Left ventricle myocardium superior (tissue), 1 donor: ENCODE data around the gene PRG3. TPM values are rescaled to one million over a fixed set of nuclear protein-coding genes. Genes with fewer than 3 reads are reported as not detected.
"Not testable (repeated sequence)": the region's sequence is repeated elsewhere in the genome, so short reads cannot be mapped to it uniquely, and the experiment has no call there.

Source experiments
- ATAC-seq: fragments of 200-7000 bp; cut with Tn5 transposase; one replicate; pipeline ENCODE4 v1.9.1; 2020; ENCODE audit warnings: mild to moderate bottlenecking, moderate library complexity
- DNase-seq: peaks from one replicate; pipeline ENCODE4 v3.0.0-alpha.2; 2020
- intact Hi-C: fragments of 100-400 bp; cut with micrococcal nuclease; formaldehyde crosslinking; loops from one replicate; pipeline ENCODE4 v1.11.0; 2022
- total RNA-seq: library from RNA; stranded (reverse); fragmentation: NEBNext Ultra II Directional; extraction: Animal tissue kit (Norgen Biotek cat#: 25700); gene quantifications from one replicate; pipeline ENCODE4 v1.2.1, GENCODE V29; 2021
- donor health status: DM: no; HTN: yes; CAD: no; lungs with severe emphysema.

PRG3 gene
- total RNA-seq, 1 donor from 2014 or later, result not detected

GRCh38 chr11:57410287-57410686, 29.3 kb upstream of the PRG3 start:
- ATAC-seq (no peak), DNase-seq (no peak)
- intact Hi-C loops, result no loop called here

GRCh38 chr11:57409321-57410100, 28.6 kb upstream of the PRG3 start:
- intact Hi-C loops, result no loop called here

GRCh38 chr11:57408771-57409170, 27.8 kb upstream of the PRG3 start:
- intact Hi-C loops, result no loop called here
- ATAC-seq (no peak), DNase-seq (no peak)

More at GRCh38 chr11:57409321-57410100, 28.6 kb upstream of the PRG3 start:
- ATAC-seq (no peak), DNase-seq (no peak)

- no peak for DNase-seq
These were observed 27.1 kb upstream of the PRG3 start for GRCh38 chr11:57407941-57408475.

GRCh38 chr11:57407010-57407920, 26.3 kb upstream of the PRG3 start:
- peak; percentile 47 for DNase-seq
- ATAC-seq, result peak; percentile 81
- intact Hi-C loops, result no loop called here

More at GRCh38 chr11:57407941-57408475, 27.1 kb upstream of the PRG3 start:
- no peak for ATAC-seq
- intact Hi-C loops, result no loop called here

- intact Hi-C loops, result no loop called here
- DNase-seq (peak; percentile 38), ATAC-seq (peak; percentile 77)
These were observed 25.5 kb upstream of the PRG3 start for GRCh38 chr11:57406337-57406904.

GRCh38 chr11:57405271-57405860, 24.4 kb upstream of the PRG3 start:
- peak; percentile 24 for ATAC-seq
- intact Hi-C loops, result no loop called here
- DNase-seq, result no peak

DNA sequence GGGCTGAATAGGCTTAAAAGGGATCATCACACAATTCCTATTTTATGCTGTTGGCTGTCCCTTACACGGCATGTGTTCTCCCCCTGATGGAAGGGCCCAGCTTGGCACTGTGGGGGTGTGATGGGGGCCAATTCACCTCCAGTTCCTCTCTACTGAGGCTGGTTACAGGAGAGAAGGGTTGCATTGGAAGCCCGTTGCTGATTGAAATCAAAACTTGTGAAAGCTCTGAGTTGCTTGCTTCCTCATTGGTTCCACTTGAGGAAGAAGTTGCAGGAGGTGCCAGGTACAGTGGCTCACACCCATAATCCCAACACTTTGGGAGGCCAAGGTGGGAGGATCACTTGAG, 22.8 kb upstream of the PRG3 start:
- no peak for ATAC-seq
- intact Hi-C loops, result no loop called here
- no peak for DNase-seq

DNA sequence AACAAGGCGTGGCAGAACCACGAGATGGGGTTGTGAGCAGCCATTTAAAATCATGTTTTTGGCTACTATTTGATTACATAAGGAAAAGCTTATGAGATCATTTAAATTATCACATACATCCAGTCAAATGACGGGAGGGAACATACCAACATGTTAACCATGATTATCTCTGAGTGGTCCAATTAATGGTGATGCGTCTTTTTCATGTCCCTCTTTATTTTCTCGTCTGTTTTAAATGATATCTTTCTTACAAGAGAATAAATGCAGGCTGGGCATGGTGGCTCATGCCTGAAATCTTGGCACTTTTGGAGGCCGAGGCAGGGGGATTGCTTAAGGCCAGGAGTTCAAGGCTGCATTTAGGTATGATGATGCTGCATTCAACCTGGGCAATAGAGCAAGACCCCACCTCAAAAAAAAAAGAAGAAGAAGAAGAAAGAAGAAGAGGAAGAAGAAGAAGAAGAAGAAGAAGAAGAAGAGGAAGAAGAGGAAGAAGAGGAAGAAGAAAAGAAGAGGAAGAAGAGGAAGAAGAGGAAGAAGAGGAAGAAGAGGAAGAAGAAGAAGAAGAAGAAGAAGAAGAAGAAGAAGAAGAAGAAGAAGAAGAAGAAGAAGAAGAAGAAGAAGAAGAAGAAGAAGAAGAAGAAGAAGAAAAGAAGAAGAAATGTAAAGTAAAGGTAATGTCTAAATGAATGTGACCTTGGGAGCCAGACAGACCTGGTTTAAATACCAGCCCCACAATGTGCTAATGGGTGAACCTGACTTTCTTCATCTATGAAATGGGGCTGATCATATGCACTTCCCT, 22.3 kb upstream of the PRG3 start:
- DNase-seq, intact Hi-C loops, ATAC-seq: not testable (repeated sequence)

DNA sequence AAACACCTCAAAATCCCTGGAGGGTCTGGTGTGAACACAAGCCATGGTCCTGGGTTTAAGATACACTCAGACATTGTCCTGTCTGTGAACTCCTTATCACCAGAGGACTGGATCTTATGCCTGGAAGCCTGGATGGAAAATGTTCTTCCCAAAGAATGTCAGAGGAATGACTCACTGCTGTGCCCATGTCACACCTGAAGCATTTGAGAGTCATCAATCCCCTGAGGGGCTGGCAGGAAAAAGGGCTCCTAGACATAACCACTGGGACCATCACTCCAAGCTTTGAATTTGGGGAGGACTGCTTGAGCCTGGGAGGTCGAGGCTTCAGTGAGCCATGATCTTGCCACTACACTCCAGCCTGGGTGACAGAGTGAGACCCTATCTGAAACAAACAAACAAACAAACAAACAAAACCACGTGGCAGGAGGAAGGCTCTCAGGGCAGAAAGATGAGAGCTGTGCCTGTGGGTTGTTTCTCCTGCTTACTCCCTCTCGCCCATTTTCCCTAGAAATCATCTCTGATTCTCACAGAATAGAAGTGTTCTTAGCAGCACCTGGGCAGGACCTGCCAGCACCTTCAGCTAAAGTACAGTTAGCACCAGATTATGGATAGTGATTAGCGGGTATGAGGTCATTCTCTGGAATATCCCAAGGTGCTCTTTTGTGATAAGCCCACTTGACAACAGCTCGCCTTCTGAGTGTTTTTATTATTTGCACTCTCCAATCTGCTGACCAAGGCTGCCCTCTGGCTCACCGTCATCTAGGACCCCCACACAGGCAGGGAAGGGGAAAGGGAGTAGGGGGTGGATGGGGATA, 21.4 kb upstream of the PRG3 start:
- intact Hi-C loops, result no loop called here
- no peak for DNase-seq
- ATAC-seq, result no peak

DNA sequence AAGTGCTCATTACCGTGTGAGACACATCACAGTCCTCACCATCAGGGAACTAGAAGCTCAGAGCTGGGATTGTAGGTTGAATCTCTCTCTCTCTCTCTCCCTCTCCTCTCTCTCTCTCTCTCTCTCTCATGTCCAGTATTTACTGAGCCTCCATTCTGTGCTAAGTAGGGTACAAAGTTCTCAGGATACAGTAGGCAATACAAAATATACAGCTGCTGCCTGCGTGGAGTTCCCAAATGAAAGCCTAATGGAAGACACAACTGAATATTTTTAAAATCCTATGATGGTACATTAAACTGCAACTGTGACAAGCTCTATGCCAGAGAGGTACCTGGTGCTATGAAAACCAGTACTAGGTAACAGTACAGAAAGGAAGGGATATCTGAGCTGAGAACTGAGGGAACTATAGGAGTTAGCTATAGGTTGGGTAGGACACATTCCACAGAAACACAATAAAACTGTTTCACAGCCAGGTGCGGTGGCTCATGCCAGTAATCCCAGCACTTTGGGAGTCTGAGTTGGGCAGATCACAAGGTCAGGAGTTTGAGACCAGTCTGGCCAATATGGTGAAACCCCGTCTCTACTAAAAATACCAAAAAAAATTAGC, 19.1 kb upstream of the PRG3 start:
- DNase-seq (no peak), ATAC-seq (no peak)
- intact Hi-C loops, result no loop called here

GRCh38 chr11:57399221-57399620, 18.3 kb upstream of the PRG3 start:
- ATAC-seq (no peak), DNase-seq (no peak)
- intact Hi-C loops, result no loop called here

DNA sequence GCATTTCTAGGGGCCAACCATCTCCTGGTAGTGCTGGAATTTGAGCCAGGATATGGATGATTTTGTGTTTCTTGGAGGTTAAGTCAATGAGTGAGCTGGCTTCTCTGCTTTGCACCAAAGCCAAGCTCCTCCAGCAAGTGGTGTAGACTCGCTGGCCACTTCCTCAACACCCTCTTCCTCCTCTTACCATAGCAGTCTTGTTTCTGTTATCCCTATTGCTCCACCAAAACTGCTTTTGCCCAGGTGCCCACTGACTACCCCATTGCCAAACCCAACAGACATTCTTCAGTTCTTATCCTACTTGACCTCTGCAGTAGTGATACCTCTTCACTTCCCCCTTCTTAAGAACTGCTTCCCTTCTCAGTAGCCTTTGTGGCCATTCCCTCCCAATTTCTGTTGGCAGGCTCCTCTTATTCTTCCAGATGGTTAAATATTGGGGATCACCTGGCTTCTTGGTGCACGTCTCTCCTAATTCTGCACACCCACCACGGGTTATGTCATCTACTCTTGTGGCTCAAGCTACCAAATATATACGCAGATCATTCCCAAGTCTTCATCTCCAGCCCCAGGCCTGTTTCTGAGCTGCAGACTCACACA, 16.5 kb upstream of the PRG3 start:
- intact Hi-C loops, result no loop called here
- DNase-seq, result no peak
- no peak for ATAC-seq

GRCh38 chr11:57396744-57397143, 15.8 kb upstream of the PRG3 start:
- intact Hi-C loops, result no loop called here
- no peak for DNase-seq
- ATAC-seq, result no peak

GRCh38 chr11:57395905-57396623, 15.1 kb upstream of the PRG3 start:
- DNase-seq (no peak), ATAC-seq (no peak)
- intact Hi-C loops, result no loop called here

DNA sequence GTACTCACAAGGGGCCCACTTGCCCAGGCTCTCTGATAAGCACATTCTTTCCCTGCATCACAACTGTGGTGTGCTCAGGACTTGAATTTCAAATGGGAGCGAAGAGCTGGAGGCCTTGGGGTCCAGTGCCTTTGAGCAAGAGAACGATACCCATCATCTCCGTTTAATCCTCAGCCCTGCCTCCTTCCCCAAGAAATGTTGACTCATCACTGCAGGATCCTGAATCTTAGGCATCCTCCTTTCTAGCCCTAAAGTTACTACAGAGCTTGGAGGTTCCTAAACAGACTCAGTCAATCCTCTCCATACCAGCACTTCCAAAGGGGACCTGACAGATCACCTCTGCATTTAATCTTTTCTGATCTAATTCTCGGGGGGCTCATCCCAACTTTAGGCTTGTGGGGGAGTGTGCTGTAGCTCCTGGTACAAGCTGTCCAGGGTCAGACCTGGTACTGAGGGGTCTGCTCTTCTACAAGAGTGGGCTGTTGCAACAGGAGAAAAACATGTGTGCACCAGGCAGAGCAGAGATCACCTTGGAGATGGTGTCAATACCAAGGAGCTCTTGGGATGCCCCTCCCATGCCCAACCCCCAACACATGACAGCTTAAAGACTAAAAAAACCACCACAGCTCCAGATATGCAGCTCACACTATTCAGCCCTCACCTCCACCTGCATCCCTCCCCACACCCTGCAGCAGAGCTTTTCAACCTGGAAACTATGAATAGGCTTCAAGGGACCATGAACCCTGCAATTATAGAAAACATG, 13.4 kb upstream of the PRG3 start:
- no peak for ATAC-seq
- no peak for DNase-seq
- intact Hi-C loops, result no loop called here
